Thymus (tissue), 11 donors: ENCODE data around the gene PRKG1. TPM values are rescaled to one million over a fixed set of nuclear protein-coding genes. Genes with fewer than 3 reads are reported as not detected.

Experiments
- DNase-seq, 9 donors: peaks; one replicate each; pipeline ENCODE4 v3.0.0-alpha.2; 2013; ENCODE audit warnings: low spot score in 9 of 9, low read depth in 6 of 9, missing footprints in 1 of 9
- H3K27ac ChIP-seq, 2 donors: one replicate each; pipeline ENCODE4 v1.5.1; 2013; ENCODE audit warnings: control low read depth in 1 of 2, low read depth in 1 of 2, low read length in 1 of 2, mild to moderate bottlenecking in 1 of 2, moderate library complexity in 1 of 2
- H3K27me3 ChIP-seq, 2 donors: one replicate each; pipeline ENCODE4 v1.5.1; 2013; ENCODE audit warnings: low read length in 1 of 2; ENCODE audit not compliant: control insufficient read depth in 2 of 2, insufficient read depth in 1 of 2
- H3K36me3 ChIP-seq, 2 donors: one replicate each; pipeline ENCODE4 v1.5.1; 2013; ENCODE audit warnings: low read length in 1 of 2, mild to moderate bottlenecking in 1 of 2, moderate library complexity in 1 of 2; ENCODE audit not compliant: control insufficient read depth in 2 of 2, insufficient read depth in 2 of 2
- H3K4me1 ChIP-seq, 2 donors: one replicate each; pipeline ENCODE4 v1.5.1; 2013; ENCODE audit warnings: low read length in 2 of 2; ENCODE audit not compliant: control insufficient read depth in 2 of 2, insufficient read depth in 2 of 2
- H3K4me3 ChIP-seq, 2 donors: one replicate each; pipeline ENCODE4 v1.5.1; 2013; ENCODE audit warnings: low read length in 2 of 2, control low read depth in 1 of 2, mild to moderate bottlenecking in 1 of 2
- H3K9me3 ChIP-seq, 2 donors: one replicate each; pipeline ENCODE4 v1.5.1; 2013; ENCODE audit warnings: low read length in 1 of 2, mild to moderate bottlenecking in 1 of 2; ENCODE audit not compliant: control insufficient read depth in 2 of 2, insufficient read depth in 1 of 2
- WGBS: extraction: QIAGEN DNeasy Blood & Tissue Kit; methylation state at CpG from one replicate; pipeline ENCODE4 v1.1.7; 2013; 5-methylcytosine and 5-hydroxymethylcytosine counted together
- polyA plus RNA-seq: library from polyadenylated mRNA; stranded (reverse); fragments of 200-250 nt; gene quantifications from one replicate; pipeline ENCODE4 v1.2.3, GENCODE V29; 2013
- total RNA-seq: library from RNA; stranded (reverse); fragments of 120-200 nt; gene quantifications from one replicate; pipeline ENCODE4 v1.2.4, GENCODE V29; 2013
- donor health status: healthy.

The PRKG1 gene
- total and polyA plus RNA-seq, 2 donors = 2.5 to 7.4 TPM

GRCh38 chr10:51498424-51498823 lies 424.1 kb downstream of the PRKG1 start:
- Histone ChIP-seq H3K9me3 (no peaks in the 10 kb centered on the region), H3K27ac (no peak overlapping the region), H3K4me3 (no peak overlapping the region), H3K4me1 (no peaks in the 10 kb centered on the region), H3K36me3 (no peaks in the 10 kb centered on the region), H3K27me3 (no peaks in the 10 kb centered on the region)
- DNase-seq = no peak
- WGBS = 96% methylated on average over 2 of the region's 2 CpGs

- H3K4me3 ChIP-seq = no peak overlapping the region
- no peaks in the 10 kb centered on the region for H3K4me1 ChIP-seq
- 97% methylated on average over 1 of the region's 1 CpG for WGBS
- H3K27ac ChIP-seq = no peak overlapping the region
- no peaks in the 10 kb centered on the region for H3K27me3 ChIP-seq
- no peaks in the 10 kb centered on the region for H3K9me3 ChIP-seq
- DNase-seq = no peak
- H3K36me3 ChIP-seq = no peaks in the 10 kb centered on the region
These were observed 427.1 kb downstream of the PRKG1 start for GRCh38 chr10:51501396-51501795.

DNA sequence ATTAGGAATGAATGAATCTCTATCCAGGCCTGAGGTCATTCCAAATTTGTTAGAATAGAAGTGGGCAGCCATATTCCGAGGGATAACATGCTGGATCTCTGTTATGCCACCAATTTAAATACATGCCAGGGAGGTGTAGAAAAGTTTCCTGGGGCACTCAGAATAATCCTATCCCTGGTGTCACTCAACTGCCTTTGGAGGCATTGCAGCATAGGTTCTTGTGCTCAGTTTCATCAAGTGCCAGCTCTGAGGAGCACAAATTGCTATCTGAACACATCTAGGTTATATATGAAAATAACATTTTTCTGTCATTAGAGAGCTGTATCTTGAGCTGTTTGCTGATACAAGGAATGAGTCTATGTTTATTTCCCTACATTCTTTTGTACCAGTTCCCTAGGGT lies 427.8 kb downstream of the PRKG1 start:
- H3K4me1 ChIP-seq = no peaks in the 10 kb centered on the region
- WGBS = 96% methylated on average over 1 of the region's 1 CpG
- H3K36me3 ChIP-seq = no peaks in the 10 kb centered on the region
- no peaks in the 10 kb centered on the region for H3K27me3 ChIP-seq
- DNase-seq = no peak
- no peaks in the 10 kb centered on the region for H3K9me3 ChIP-seq
- H3K4me3 ChIP-seq = no peak overlapping the region
- no peak overlapping the region for H3K27ac ChIP-seq

DNA sequence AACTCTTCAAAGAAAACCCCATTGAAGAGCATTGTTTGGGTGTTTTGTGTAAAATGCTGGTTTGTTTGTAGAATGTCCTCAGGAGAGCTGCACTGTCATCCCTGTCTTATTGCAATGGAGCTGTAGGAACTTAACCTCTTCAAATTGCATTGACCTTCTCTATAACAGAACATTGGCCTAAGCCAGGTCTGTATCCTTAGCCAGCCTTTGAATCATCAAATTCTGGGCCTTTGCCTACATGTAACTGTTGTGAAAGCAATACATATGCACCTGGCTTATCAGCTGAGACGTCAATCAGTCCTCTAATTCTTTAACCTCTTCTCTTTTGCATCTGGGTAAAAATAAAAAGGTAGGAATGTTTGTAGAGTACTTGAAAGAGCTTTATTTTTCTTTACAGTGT lies 429.1 kb downstream of the PRKG1 start:
- no peak overlapping the region for H3K27ac ChIP-seq
- whole genome bisulfite sequencing = 86% methylated on average over 1 of the region's 1 CpG
- H3K27me3 ChIP-seq = no peaks in the 10 kb centered on the region
- no peaks in the 10 kb centered on the region for H3K9me3 ChIP-seq
- no peaks in the 10 kb centered on the region for H3K36me3 ChIP-seq
- no peak overlapping the region for H3K4me3 ChIP-seq
- no peaks in the 10 kb centered on the region for H3K4me1 ChIP-seq
- no peak for DNase-seq

DNA sequence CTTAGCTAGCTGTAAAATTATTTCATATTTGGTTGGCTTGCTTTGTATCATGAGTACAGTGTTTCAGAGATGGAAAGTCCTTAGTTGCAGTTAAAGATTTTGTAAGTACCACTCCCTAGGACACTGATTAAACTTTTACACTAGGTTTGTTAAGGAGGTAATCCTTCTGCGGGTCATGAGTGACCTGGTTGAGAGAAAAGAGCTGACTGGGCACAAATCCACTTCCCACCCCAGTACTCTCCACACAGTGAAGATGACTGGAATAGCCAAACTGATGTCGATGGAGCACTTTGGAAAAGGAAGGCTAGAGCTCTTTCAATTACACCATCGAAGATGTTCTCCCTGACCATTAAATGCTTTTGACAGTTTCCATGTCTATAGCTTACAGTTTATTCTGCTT lies 433.2 kb downstream of the PRKG1 start:
- 98% methylated on average over 3 of the region's 3 CpGs for WGBS

GRCh38 chr10:51508156-51508555 lies 433.9 kb downstream of the PRKG1 start:
- H3K36me3 ChIP-seq = no peaks in the 10 kb centered on the region
- WGBS = 96% methylated on average over 2 of the region's 2 CpGs
- DNase-seq = no peak
- H3K4me1 ChIP-seq = no peaks in the 10 kb centered on the region
- H3K27ac ChIP-seq = no peak overlapping the region
- H3K27me3 ChIP-seq = no peaks in the 10 kb centered on the region
- H3K9me3 ChIP-seq = no peaks in the 10 kb centered on the region
- no peak overlapping the region for H3K4me3 ChIP-seq

More for the DNA sequence above, 433.2 kb downstream of the PRKG1 start:
- Histone ChIP-seq H3K27me3 (no peaks in the 10 kb centered on the region), H3K36me3 (no peaks in the 10 kb centered on the region), H3K9me3 (no peaks in the 10 kb centered on the region), H3K4me1 (no peaks in the 10 kb centered on the region), H3K27ac (no peak overlapping the region), H3K4me3 (no peak overlapping the region)
- no peak for DNase-seq

- no peak for DNase-seq
- no peaks in the 10 kb centered on the region for H3K36me3 ChIP-seq
- H3K27ac ChIP-seq = no peak overlapping the region
- H3K27me3 ChIP-seq = no peaks in the 10 kb centered on the region
- no peaks in the 10 kb centered on the region for H3K4me1 ChIP-seq
- H3K9me3 ChIP-seq = no peaks in the 10 kb centered on the region
- H3K4me3 ChIP-seq = no peak overlapping the region
- WGBS = 79% methylated on average over 2 of the region's 2 CpGs
These were observed 435.9 kb downstream of the PRKG1 start for GRCh38 chr10:51510231-51510630.

DNA sequence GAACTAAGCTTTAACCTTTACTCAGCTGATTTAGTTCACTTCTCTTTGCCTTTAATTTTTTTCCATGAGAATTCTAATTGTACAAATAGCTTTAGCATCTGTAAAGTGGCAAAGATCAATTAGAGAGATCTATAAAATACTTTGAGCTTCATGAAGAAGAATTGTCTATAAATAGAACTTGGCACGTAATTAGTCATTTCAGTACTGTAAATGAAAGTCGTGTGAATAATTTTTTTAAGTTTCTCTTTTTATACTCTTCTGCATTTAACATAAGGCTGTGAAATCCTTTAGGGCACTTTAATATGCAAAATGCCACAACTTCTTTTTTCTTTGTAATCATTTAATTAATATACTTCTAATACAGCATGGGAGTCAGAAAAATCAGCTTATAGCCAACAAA lies 447.3 kb downstream of the PRKG1 start:
- Histone ChIP-seq H3K36me3 (no peaks in the 10 kb centered on the region), H3K27ac (no peak overlapping the region), H3K9me3 (no peaks in the 10 kb centered on the region), H3K4me1 (no peaks in the 10 kb centered on the region), H3K27me3 (no peaks in the 10 kb centered on the region), H3K4me3 (no peak overlapping the region)
- 73% methylated on average over 2 of the region's 2 CpGs for WGBS
- no peak for DNase-seq

- DNase-seq = no peak
- 96% methylated on average over 3 of the region's 3 CpGs for WGBS
- H3K27me3 ChIP-seq = no peaks in the 10 kb centered on the region
- H3K9me3 ChIP-seq = no peaks in the 10 kb centered on the region
- H3K27ac ChIP-seq = no peak overlapping the region
- no peaks in the 10 kb centered on the region for H3K36me3 ChIP-seq
- no peaks in the 10 kb centered on the region for H3K4me1 ChIP-seq
- H3K4me3 ChIP-seq = no peak overlapping the region
These were observed 448.6 kb downstream of the PRKG1 start for GRCh38 chr10:51522858-51523257.

- H3K27ac ChIP-seq = no peak overlapping the region
- no peaks in the 10 kb centered on the region for H3K36me3 ChIP-seq
- H3K4me3 ChIP-seq = no peak overlapping the region
- no peaks in the 10 kb centered on the region for H3K4me1 ChIP-seq
- no peaks in the 10 kb centered on the region for H3K27me3 ChIP-seq
- DNase-seq = no peak
- no peaks in the 10 kb centered on the region for H3K9me3 ChIP-seq
These were observed 449.2 kb downstream of the PRKG1 start for GRCh38 chr10:51523440-51523839.
